Activated CD8-positive, alpha-beta memory T cell treated with anti-CD3 and anti-CD28 coated beads, Interleukin-2, amount 10 ng/mL, durations not matched to agents 7 days and 5 days (primary cell): Measurements from ENCODE around the gene BMP6. TPM values are rescaled to one million over a fixed set of nuclear protein-coding genes. Genes with fewer than 3 reads are reported as not detected.

Experiments
- ATAC-seq: fragments of 150-1000 bp; cut with Tn5 transposase; one replicate; pipeline ENCODE4 v1.10.0; 2021; ENCODE audit warnings: moderate library complexity
- CTCF ChIA-PET: fragments of 350-600 bp; sonication (Branson Sonifier 250); formaldehyde crosslinking; loops from one replicate; lab custom pipeline; 2021; ENCODE audit warnings: antibody characterized with exemption; lab: Charles Lee
- DNase-seq: peaks from one replicate; pipeline ENCODE4 v3.0.0-alpha.2; 2020
- H3K27ac Mint-ChIP-seq: one replicate; pipeline ENCODE4 v1.8.0; 2021; ENCODE audit warnings: mild to moderate bottlenecking, mixed read lengths
- H3K27me3 Mint-ChIP-seq: one replicate; pipeline ENCODE4 v1.8.0; 2021; ENCODE audit warnings: mixed read lengths
- H3K36me3 Mint-ChIP-seq: one replicate; pipeline ENCODE4 v1.8.0; 2021; ENCODE audit warnings: mild to moderate bottlenecking, mixed read lengths
- H3K4me1 Mint-ChIP-seq: one replicate; pipeline ENCODE4 v1.8.0; 2021; ENCODE audit warnings: mixed read lengths
- H3K4me3 Mint-ChIP-seq: one replicate; pipeline ENCODE4 v1.8.0; 2021; ENCODE audit warnings: mild to moderate bottlenecking, moderate library complexity, mixed read lengths
- H3K9me3 Mint-ChIP-seq: one replicate; pipeline ENCODE4 v1.8.0; 2022; ENCODE audit warnings: low read depth, mixed read lengths
- total RNA-seq, 2 experiments: library from RNA; stranded (reverse); gene quantifications; one replicate each; pipeline ENCODE4 v1.2.3, GENCODE V29; 2021

BMP6 gene
- total RNA-seq, 2 experiments from 2014 or later: not detected

- CTCF ChIA-PET: no interaction called here
- H3K36me3 Mint-ChIP-seq: no peaks in the 10 kb centered on the region
- ATAC-seq (no peak), DNase-seq (no peak)
- peaks cover 10% of the 10 kb centered on the region for H3K27me3 Mint-ChIP-seq
- no peaks in the 10 kb centered on the region for H3K9me3 Mint-ChIP-seq
- H3K4me3 Mint-ChIP-seq: no peak overlapping the region
- no peaks in the 10 kb centered on the region for H3K4me1 Mint-ChIP-seq
- H3K27ac Mint-ChIP-seq: no peak overlapping the region
These were observed 92.6 kb downstream of the BMP6 start for GRCh38 chr6:7818257-7819214.

GRCh38 chr6:7819431-7820015, 93.6 kb downstream of the BMP6 start:
- no peak overlapping the region for H3K4me3 Mint-ChIP-seq
- CTCF ChIA-PET: no interaction called here

DNA sequence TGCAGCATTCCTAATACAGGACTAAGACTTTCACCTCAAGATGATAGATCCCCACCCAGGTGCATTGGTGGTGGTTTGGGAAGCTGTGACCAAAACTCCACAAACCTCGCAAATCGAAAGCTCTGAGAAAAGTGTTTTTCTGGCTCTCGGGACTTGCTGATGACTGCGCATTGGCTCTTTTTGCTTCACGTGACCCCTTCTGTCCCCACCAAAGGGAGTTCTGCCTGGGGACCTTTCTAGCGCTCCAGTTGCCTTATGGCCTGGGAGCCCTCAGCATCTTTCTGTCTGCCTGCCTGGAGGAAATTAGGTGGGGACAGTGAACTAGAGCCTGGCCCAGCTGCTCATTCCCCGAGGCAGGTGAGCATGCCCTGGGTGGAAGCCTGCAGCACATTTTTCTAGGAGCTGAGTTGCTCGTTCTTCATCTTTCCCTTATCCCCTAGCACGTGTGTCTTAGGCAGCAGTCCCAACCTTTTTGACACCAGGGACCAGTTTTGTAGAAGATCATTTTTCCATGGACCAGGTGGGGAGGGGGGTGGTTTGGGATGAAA, 94.5 kb downstream of the BMP6 start:
- no peak for DNase-seq
- Mint-ChIP-seq H3K27me3 (peaks cover 6% of the 10 kb centered on the region), H3K4me3 (no peak overlapping the region), H3K36me3 (no peaks in the 10 kb centered on the region), H3K4me1 (no peaks in the 10 kb centered on the region), H3K27ac (no peak overlapping the region), H3K9me3 (no peaks in the 10 kb centered on the region)
- no peak for ATAC-seq
- CTCF ChIA-PET: no interaction called here

More at GRCh38 chr6:7819431-7820015, 93.6 kb downstream of the BMP6 start:
- Mint-ChIP-seq H3K27me3 (peaks cover 6% of the 10 kb centered on the region), H3K27ac (no peak overlapping the region), H3K9me3 (no peaks in the 10 kb centered on the region), H3K4me1 (no peaks in the 10 kb centered on the region), H3K36me3 (no peaks in the 10 kb centered on the region)
- DNase-seq: no peak
- ATAC-seq: no peak

DNA sequence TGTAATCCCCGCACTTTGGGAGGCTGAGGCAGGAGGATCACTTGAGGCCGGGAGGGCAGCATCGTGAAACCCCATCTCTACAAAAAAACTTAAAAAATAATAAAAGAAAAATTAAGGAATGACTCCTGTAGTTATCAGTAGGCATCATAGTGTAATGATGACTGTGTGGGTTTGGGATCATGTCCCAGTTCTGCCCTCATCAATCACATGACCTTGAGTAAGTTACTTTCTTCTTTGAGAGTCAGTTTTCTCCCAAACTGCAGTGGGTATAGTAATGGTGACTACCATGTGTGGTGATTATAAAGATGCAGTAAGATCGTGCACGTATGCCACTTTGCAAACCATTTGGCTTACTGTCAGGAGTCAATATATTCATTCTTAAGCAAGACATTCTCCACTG, 95.5 kb downstream of the BMP6 start:
- CTCF ChIA-PET: no interaction called here

GRCh38 chr6:7823552-7823951, 97.7 kb downstream of the BMP6 start:
- Mint-ChIP-seq H3K4me3 (no peak overlapping the region), H3K4me1 (no peaks in the 10 kb centered on the region), H3K9me3 (no peaks in the 10 kb centered on the region), H3K27me3 (peaks cover 3% of the 10 kb centered on the region), H3K27ac (no peak overlapping the region), H3K36me3 (no peaks in the 10 kb centered on the region)
- CTCF ChIA-PET: no interaction called here
- DNase-seq (no peak), ATAC-seq (no peak)

More for the DNA sequence above, 95.5 kb downstream of the BMP6 start:
- Mint-ChIP-seq H3K36me3 (no peaks in the 10 kb centered on the region), H3K27ac (no peak overlapping the region), H3K27me3 (peaks cover 3% of the 10 kb centered on the region), H3K4me3 (no peak overlapping the region), H3K9me3 (no peaks in the 10 kb centered on the region), H3K4me1 (no peaks in the 10 kb centered on the region)
- ATAC-seq (no peak), DNase-seq (no peak)

GRCh38 chr6:7825986-7826385, 100.1 kb downstream of the BMP6 start:
- CTCF ChIA-PET: no interaction called here
- no peak for ATAC-seq
- H3K4me3 Mint-ChIP-seq: no peak overlapping the region
- no peak overlapping the region for H3K27ac Mint-ChIP-seq
- no peaks in the 10 kb centered on the region for H3K36me3 Mint-ChIP-seq
- no peak for DNase-seq
- H3K4me1 Mint-ChIP-seq: no peaks in the 10 kb centered on the region
- H3K9me3 Mint-ChIP-seq: no peaks in the 10 kb centered on the region
- H3K27me3 Mint-ChIP-seq: peaks cover 4% of the 10 kb centered on the region

GRCh38 chr6:7827142-7827541, 101.2 kb downstream of the BMP6 start:
- H3K4me1 Mint-ChIP-seq: no peaks in the 10 kb centered on the region
- H3K4me3 Mint-ChIP-seq: no peak overlapping the region
- no peak for ATAC-seq
- H3K36me3 Mint-ChIP-seq: no peaks in the 10 kb centered on the region
- CTCF ChIA-PET: no interaction called here
- no peak overlapping the region for H3K27ac Mint-ChIP-seq
- no peak for DNase-seq
- no peaks in the 10 kb centered on the region for H3K9me3 Mint-ChIP-seq
- peaks cover 5% of the 10 kb centered on the region for H3K27me3 Mint-ChIP-seq

GRCh38 chr6:7828124-7828523, 102.2 kb downstream of the BMP6 start:
- CTCF ChIA-PET: no interaction called here
- Mint-ChIP-seq H3K9me3 (no peaks in the 10 kb centered on the region), H3K36me3 (no peaks in the 10 kb centered on the region), H3K27me3 (peaks cover 2% of the 10 kb centered on the region), H3K4me3 (no peak overlapping the region), H3K27ac (no peak overlapping the region), H3K4me1 (no peaks in the 10 kb centered on the region)
- ATAC-seq: no peak
- no peak for DNase-seq

GRCh38 chr6:7832904-7833750, 107.2 kb downstream of the BMP6 start:
- no peak overlapping the region for H3K27ac Mint-ChIP-seq
- H3K9me3 Mint-ChIP-seq: no peaks in the 10 kb centered on the region
- H3K27me3 Mint-ChIP-seq: peaks cover 2% of the 10 kb centered on the region
- ATAC-seq: no peak
- no peak for DNase-seq
- CTCF ChIA-PET: no interaction called here
- H3K36me3 Mint-ChIP-seq: no peaks in the 10 kb centered on the region
- H3K4me3 Mint-ChIP-seq: no peak overlapping the region
- no peaks in the 10 kb centered on the region for H3K4me1 Mint-ChIP-seq

DNA sequence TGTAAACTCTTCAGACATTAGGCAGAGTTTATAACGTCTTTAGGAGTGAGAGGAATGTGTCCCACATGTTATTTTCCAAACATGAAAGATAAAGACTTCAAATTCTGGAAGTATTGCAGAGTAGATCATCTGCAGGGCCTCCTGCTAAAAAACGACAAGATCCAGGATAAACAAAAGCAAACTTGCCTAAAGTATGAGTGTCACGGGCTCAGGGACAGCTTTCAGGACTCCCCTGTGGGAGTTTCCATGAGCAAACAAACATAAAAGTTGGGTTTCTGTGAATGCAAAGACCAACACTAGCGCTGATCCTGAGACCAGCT, 107.8 kb downstream of the BMP6 start:
- Mint-ChIP-seq H3K4me3 (no peak overlapping the region), H3K36me3 (no peaks in the 10 kb centered on the region), H3K27me3 (peaks cover 2% of the 10 kb centered on the region), H3K27ac (no peak overlapping the region), H3K9me3 (no peaks in the 10 kb centered on the region), H3K4me1 (no peaks in the 10 kb centered on the region)
- no peak for DNase-seq
- CTCF ChIA-PET: no interaction called here
- ATAC-seq: no peak

DNA sequence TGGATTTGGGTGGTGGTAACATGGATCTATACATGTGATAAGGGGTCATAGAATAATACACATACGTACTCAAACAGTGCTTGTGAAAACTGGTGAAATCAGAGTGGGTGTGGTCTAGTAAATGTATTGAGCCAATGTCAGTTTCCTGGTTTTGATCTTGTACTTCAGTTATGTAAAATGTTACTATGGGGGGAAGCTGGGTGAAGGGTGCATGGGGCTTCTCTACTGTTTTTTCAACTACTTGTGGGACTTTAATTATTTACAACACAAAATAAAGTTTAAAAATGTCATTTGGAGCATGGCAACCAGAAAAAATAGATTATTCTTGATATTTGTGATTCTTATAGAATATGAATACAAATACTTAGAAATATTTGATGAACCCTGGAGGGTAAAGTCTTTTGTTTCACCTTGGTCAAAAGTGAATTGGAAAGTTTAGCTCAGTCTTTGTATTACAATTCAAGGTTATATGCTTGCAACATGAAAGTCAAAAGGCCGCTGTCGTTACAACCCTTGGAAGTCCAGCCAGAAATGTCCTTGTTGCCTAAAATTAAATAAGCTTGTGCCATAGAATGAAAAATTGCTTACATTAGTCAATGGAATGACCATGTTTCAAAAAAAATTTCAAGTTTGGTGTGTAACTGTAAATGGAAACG, 110.6 kb downstream of the BMP6 start:
- Mint-ChIP-seq H3K4me3 (no peak overlapping the region), H3K27me3 (peaks cover 2% of the 10 kb centered on the region), H3K9me3 (no peaks in the 10 kb centered on the region), H3K27ac (no peak overlapping the region), H3K36me3 (no peaks in the 10 kb centered on the region), H3K4me1 (no peaks in the 10 kb centered on the region)
- CTCF ChIA-PET: no interaction called here
- DNase-seq (no peak), ATAC-seq (no peak)

DNA sequence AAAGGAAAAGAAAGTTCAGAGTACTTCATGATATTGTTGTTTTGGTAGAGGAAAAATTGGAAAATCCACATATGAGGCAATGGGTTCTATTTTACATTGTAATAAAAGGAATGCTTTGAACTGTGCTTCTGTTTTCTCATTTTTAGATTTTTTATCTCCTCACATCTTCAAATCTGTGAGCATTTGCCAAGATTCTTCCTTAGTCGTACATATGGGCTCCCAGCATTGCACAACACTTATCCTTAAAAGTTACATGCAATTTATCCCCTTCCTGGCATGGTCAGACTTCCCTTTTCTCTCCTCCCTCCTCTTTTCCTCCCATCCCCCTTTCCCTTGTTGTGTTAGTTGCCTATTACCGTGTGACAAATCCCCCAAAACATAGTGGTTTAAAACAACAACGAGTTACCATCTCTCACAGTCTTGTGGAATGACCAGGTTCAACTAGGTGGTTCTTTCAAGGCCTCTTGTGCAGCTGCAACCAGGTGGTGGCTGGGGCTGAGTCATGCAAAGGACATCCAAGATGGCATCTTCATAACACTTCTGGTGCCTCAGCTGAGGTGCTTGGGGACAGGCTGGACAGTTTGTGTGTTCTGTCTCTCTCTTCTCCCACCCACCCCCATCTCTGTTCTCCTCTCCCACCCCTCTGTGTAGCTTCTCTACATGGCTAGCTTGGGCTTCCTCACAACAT, 116.0 kb downstream of the BMP6 start:
- H3K9me3 Mint-ChIP-seq: no peaks in the 10 kb centered on the region
- CTCF ChIA-PET: no interaction called here
- H3K36me3 Mint-ChIP-seq: no peaks in the 10 kb centered on the region
- H3K27ac Mint-ChIP-seq: no peak overlapping the region
- DNase-seq: no peak
- H3K4me3 Mint-ChIP-seq: no peak overlapping the region
- peaks cover 7% of the 10 kb centered on the region for H3K27me3 Mint-ChIP-seq
- H3K4me1 Mint-ChIP-seq: no peaks in the 10 kb centered on the region
- ATAC-seq: no peak
